Stimulated activated effector memory CD8-positive, alpha-beta T cell treated with anti-CD3 and anti-CD28 coated beads, Interleukin-12 subunit alpha, Interleukin-12 subunit beta, amount 100 ng/mL, for 72 hours (primary cell): ENCODE data around the gene ULBP3.

ENCODE experiments used
- ATAC-seq: fragments of 150-1000 bp; cut with Tn5 transposase; 2 replicates; pipeline ENCODE4 v1.10.0; 2021
- DNase-seq, 2 donors: peaks; one replicate each; pipeline ENCODE4 v3.0.0; 2021 to 2022; ENCODE audit warnings: low spot score in 2 of 2
- H3K27ac Mint-ChIP-seq: one replicate; pipeline ENCODE4 v1.8.0; 2022; ENCODE audit warnings: mild to moderate bottlenecking, mixed read lengths
- H3K36me3 Mint-ChIP-seq: one replicate; pipeline ENCODE4 v1.8.0; 2022; ENCODE audit warnings: mild to moderate bottlenecking, mixed read lengths
- H3K4me1 Mint-ChIP-seq: one replicate; pipeline ENCODE4 v1.8.0; 2022; ENCODE audit warnings: mixed read lengths
- H3K4me3 Mint-ChIP-seq: one replicate; pipeline ENCODE4 v1.8.0; 2022; ENCODE audit warnings: mild to moderate bottlenecking, mixed read lengths
- H3K9me3 Mint-ChIP-seq: one replicate; pipeline ENCODE4 v1.8.0; 2022; ENCODE audit warnings: mixed read lengths

The ULBP3 gene

GRCh38 chr6:150068720-150069648 is at the start of gene ULBP3:
TSS of gene ULBP3 (minus strand) at chr6:150069121. CDS start at chr6:150069066, 55 bp downstream.
- Mint-ChIP-seq H3K4me1 (peaks cover 44% of the 10 kb centered on the region), H3K36me3 (no peaks in the 10 kb centered on the region), H3K27ac (no peak within 1 kb of the TSS)

GRCh38 chr6:150118627-150119026 is 49.7 kb upstream of the ULBP3 start:
- ATAC-seq, result no peak
- H3K9me3 Mint-ChIP-seq, result no peaks in the 10 kb centered on the region
- peaks cover 13% of the 10 kb centered on the region for H3K4me1 Mint-ChIP-seq
- DNase-seq, result no peak
- H3K4me3 Mint-ChIP-seq, result no peak overlapping the region
- no peaks in the 10 kb centered on the region for H3K36me3 Mint-ChIP-seq
- H3K27ac Mint-ChIP-seq, result no peak overlapping the region

More at GRCh38 chr6:150068720-150069648, at the start of gene ULBP3:
- H3K9me3 Mint-ChIP-seq, result no peaks in the 10 kb centered on the region
- peak; percentile 81 for ATAC-seq
- peak; percentile 41 to 82 for DNase-seq
- peak within 1 kb of the TSS; percentile 80 for H3K4me3 Mint-ChIP-seq

- Mint-ChIP-seq H3K4me3 (no peak overlapping the region), H3K36me3 (no peaks in the 10 kb centered on the region), H3K4me1 (peaks cover 13% of the 10 kb centered on the region), H3K9me3 (no peaks in the 10 kb centered on the region), H3K27ac (no peak overlapping the region)
- no peak for ATAC-seq
- DNase-seq, result no peak
Observed at GRCh38 chr6:150118203-150118602, 49.3 kb upstream of the ULBP3 start.

- Mint-ChIP-seq H3K27ac (no peak overlapping the region), H3K4me3 (no peak overlapping the region), H3K9me3 (no peaks in the 10 kb centered on the region)
Observed at GRCh38 chr6:150116200-150116800, 47.4 kb upstream of the ULBP3 start.

GRCh38 chr6:150115769-150116168 is 46.8 kb upstream of the ULBP3 start:
- no peak for DNase-seq
- H3K9me3 Mint-ChIP-seq, result no peaks in the 10 kb centered on the region

More at GRCh38 chr6:150116200-150116800, 47.4 kb upstream of the ULBP3 start:
- no peak for DNase-seq
- Mint-ChIP-seq H3K36me3 (no peaks in the 10 kb centered on the region), H3K4me1 (peaks cover 13% of the 10 kb centered on the region)
- no peak for ATAC-seq

GRCh38 chr6:150112233-150112632 is 43.3 kb upstream of the ULBP3 start:
- Mint-ChIP-seq H3K4me1 (no peaks in the 10 kb centered on the region), H3K27ac (no peak overlapping the region), H3K4me3 (no peak overlapping the region), H3K9me3 (no peaks in the 10 kb centered on the region), H3K36me3 (no peaks in the 10 kb centered on the region)
- DNase-seq (no peak), ATAC-seq (no peak)

More at GRCh38 chr6:150115769-150116168, 46.8 kb upstream of the ULBP3 start:
- H3K4me1 Mint-ChIP-seq, result peaks cover 13% of the 10 kb centered on the region
- no peaks in the 10 kb centered on the region for H3K36me3 Mint-ChIP-seq
- no peak overlapping the region for H3K4me3 Mint-ChIP-seq
- no peak overlapping the region for H3K27ac Mint-ChIP-seq
- ATAC-seq, result no peak

GRCh38 chr6:150102750-150103270 is 33.9 kb upstream of the ULBP3 start:
- H3K36me3 Mint-ChIP-seq, result no peaks in the 10 kb centered on the region
- H3K4me1 Mint-ChIP-seq, result no peaks in the 10 kb centered on the region
- H3K27ac Mint-ChIP-seq, result no peak overlapping the region
- H3K4me3 Mint-ChIP-seq, result no peak overlapping the region
- H3K9me3 Mint-ChIP-seq, result no peaks in the 10 kb centered on the region
- ATAC-seq (no peak), DNase-seq (no peak)

GRCh38 chr6:150100745-150101144 is 31.8 kb upstream of the ULBP3 start:
- Mint-ChIP-seq H3K9me3 (no peaks in the 10 kb centered on the region), H3K27ac (no peak overlapping the region), H3K4me3 (no peak overlapping the region), H3K4me1 (no peaks in the 10 kb centered on the region), H3K36me3 (no peaks in the 10 kb centered on the region)
- ATAC-seq (no peak), DNase-seq (no peak)

GRCh38 chr6:150099953-150100352 is 31.0 kb upstream of the ULBP3 start:
- no peaks in the 10 kb centered on the region for H3K36me3 Mint-ChIP-seq

GRCh38 chr6:150099546-150099945 is 30.6 kb upstream of the ULBP3 start:
- no peaks in the 10 kb centered on the region for H3K9me3 Mint-ChIP-seq
- H3K4me3 Mint-ChIP-seq, result no peak overlapping the region
- ATAC-seq (no peak), DNase-seq (no peak)
- no peaks in the 10 kb centered on the region for H3K4me1 Mint-ChIP-seq
- no peak overlapping the region for H3K27ac Mint-ChIP-seq
- no peaks in the 10 kb centered on the region for H3K36me3 Mint-ChIP-seq

More at GRCh38 chr6:150099953-150100352, 31.0 kb upstream of the ULBP3 start:
- Mint-ChIP-seq H3K9me3 (no peaks in the 10 kb centered on the region), H3K27ac (no peak overlapping the region), H3K4me1 (no peaks in the 10 kb centered on the region), H3K4me3 (no peak overlapping the region)
- no peak for ATAC-seq
- no peak for DNase-seq

GRCh38 chr6:150098155-150098554 is 29.2 kb upstream of the ULBP3 start:
- no peaks in the 10 kb centered on the region for H3K9me3 Mint-ChIP-seq
- no peak for ATAC-seq
- H3K36me3 Mint-ChIP-seq, result no peaks in the 10 kb centered on the region
- DNase-seq, result no peak
- H3K4me1 Mint-ChIP-seq, result no peaks in the 10 kb centered on the region
- no peak overlapping the region for H3K4me3 Mint-ChIP-seq
- H3K27ac Mint-ChIP-seq, result no peak overlapping the region

- no peak overlapping the region for H3K27ac Mint-ChIP-seq
- H3K4me3 Mint-ChIP-seq, result no peak overlapping the region
- ATAC-seq, result no peak
- no peaks in the 10 kb centered on the region for H3K36me3 Mint-ChIP-seq
- no peaks in the 10 kb centered on the region for H3K9me3 Mint-ChIP-seq
- DNase-seq, result no peak
- H3K4me1 Mint-ChIP-seq, result no peaks in the 10 kb centered on the region
Observed at GRCh38 chr6:150093397-150093796, 24.5 kb upstream of the ULBP3 start.

- ATAC-seq (no peak), DNase-seq (no peak)
- Mint-ChIP-seq H3K9me3 (no peaks in the 10 kb centered on the region), H3K4me1 (no peaks in the 10 kb centered on the region), H3K4me3 (no peak overlapping the region), H3K27ac (no peak overlapping the region), H3K36me3 (no peaks in the 10 kb centered on the region)
Observed at GRCh38 chr6:150091476-150091875, 22.6 kb upstream of the ULBP3 start.

- H3K4me3 Mint-ChIP-seq, result no peak overlapping the region
- no peaks in the 10 kb centered on the region for H3K4me1 Mint-ChIP-seq
- H3K36me3 Mint-ChIP-seq, result no peaks in the 10 kb centered on the region
- H3K9me3 Mint-ChIP-seq, result no peaks in the 10 kb centered on the region
- H3K27ac Mint-ChIP-seq, result no peak overlapping the region
- DNase-seq (no peak), ATAC-seq (no peak)
Observed at GRCh38 chr6:150090328-150090727, 21.4 kb upstream of the ULBP3 start.

GRCh38 chr6:150088481-150089154 is 19.7 kb upstream of the ULBP3 start:
- no peaks in the 10 kb centered on the region for H3K4me1 Mint-ChIP-seq
- DNase-seq, result no peak
- H3K4me3 Mint-ChIP-seq, result no peak overlapping the region
- H3K27ac Mint-ChIP-seq, result no peak overlapping the region
- ATAC-seq, result no peak
- no peaks in the 10 kb centered on the region for H3K36me3 Mint-ChIP-seq
- H3K9me3 Mint-ChIP-seq, result no peaks in the 10 kb centered on the region
